Effector CD4-positive, alpha-beta T cell (primary cell): ENCODE data around the gene NGB. TPM values are rescaled to one million over a fixed set of nuclear protein-coding genes. Genes with fewer than 3 reads are reported as not detected.
"Not testable (repeated sequence)": the region's sequence is repeated elsewhere in the genome, so short reads cannot be mapped to it uniquely, and the experiment has no call there.

Experiments
- DNase-seq: peaks from one replicate; pipeline ENCODE4 v3.0.0-alpha.2; 2020
- total RNA-seq: gene quantifications from one replicate; lab custom pipeline; 2026; lab: John Stamatoyannopoulos, UW

The NGB gene
- total RNA-seq: not detected

DNA sequence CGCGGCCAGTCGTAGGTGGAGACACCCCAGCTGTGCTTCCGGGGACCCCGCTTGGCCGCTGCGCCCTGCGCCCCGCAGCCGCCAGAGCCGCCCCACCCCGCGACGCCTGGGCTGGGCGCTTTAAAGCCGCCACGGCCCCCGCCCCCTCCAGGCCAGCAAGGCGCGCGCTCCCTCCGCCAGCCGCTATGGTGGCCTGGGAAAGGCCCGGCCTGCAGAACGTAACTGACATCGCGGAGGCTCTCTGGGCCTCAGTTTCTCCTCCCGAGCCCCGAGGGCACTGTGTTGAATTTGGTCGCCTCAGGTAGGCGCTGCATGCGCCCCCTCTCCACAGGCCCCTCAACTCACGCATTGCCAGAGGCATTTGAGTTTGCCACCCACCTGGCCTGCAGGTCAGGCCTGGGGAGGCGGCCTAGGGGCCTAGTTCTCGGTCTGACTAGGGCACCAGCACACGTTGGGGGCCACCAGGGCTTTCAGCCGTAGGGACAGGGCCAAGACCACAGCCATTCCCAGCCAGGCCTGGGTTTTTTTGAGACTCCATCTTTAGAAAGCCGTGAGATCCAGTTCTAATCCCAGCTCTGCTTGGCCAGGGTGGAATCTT is at the start of gene NGB:
Gene NGB (minus strand): TSS at position 94 of the 598 bp plus-strand sequence. CDS start 269 bp downstream, outside the sequence.
- DNase-seq: no peak

DNA sequence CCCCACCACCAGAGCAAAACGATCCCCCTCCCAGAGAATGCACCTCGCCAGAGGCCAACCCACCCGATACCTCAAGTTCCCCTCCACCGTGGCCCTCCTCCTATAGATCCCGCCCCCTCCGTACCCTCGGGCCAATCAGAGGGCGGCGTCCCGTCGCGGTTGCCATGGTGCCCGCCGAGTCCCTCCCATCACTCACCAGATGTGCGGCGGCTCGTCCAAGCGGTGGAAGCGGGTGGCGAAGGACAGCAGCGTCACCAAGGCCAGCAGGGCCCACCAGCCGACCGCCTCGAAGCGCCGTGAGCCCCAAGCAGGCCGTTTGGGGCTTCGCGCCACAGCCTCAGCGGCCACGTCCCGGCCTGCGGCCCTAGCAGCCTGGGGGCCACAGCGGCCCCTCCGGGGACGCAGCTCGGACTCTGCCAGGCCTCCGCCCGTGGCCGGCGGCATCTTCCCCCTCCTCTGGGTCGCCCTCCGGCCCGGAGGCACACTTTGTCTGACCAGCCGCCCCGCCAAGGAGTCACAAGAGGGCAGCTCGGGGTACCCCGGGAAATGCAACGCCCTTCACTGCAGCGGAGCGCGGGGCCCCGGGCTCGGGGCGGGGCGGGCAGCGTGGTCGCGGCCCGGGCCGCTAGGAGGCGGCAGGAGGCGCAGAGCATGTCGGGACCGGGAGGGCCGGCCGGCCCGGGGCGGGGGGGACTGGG is 49.4 kb upstream of the NGB start, which contains the start of gene POMT2:
Gene POMT2 (minus strand): TSS at position 646 of the 698 bp plus-strand sequence. CDS start 202 bp downstream, at position 444.
- peak; percentile 89 for DNase-seq

DNA sequence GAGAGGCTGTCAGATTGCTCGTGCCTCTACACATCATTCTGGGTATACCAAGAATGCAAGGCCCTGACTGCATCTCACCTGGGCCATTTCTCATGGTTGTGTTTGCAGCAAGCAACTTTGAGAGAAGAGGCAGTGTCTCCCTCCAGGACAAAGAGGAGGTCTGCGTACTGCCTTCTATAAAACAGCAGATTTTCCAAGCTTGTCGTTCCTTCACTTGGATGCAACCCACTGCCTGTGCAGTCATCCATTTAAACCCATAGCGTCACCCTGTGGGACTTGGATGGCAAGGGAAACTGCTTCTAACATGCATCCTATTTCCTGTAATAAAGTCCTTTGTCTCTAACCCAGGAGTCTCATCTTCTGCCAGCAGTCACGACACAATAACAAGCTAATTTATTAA is 48.4 kb upstream of the NGB start:
- no peak for DNase-seq

DNA sequence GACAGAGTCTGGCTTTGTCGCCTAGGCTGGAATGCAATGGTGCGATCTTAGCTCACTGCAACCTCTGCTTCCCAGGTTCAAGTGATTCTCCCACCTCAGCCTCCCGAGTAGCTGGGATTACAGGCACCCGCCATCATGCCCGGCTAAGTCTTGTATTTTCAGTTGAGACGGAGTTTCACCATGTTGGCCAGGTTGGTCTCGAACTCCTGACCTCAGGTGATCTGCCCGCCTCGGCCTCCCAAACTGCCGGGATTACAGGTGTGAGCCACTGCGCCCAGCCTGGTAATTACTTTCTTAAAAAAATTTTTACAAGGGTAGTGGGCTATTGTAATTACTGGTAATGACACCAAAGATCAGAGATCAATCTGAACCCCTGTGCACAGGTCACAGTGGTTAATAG is 47.8 kb upstream of the NGB start:
- DNase-seq: not testable (repeated sequence)

GRCh38 chr14:77318006-77318553 is 47.1 kb upstream of the NGB start:
- DNase-seq: no peak

DNA sequence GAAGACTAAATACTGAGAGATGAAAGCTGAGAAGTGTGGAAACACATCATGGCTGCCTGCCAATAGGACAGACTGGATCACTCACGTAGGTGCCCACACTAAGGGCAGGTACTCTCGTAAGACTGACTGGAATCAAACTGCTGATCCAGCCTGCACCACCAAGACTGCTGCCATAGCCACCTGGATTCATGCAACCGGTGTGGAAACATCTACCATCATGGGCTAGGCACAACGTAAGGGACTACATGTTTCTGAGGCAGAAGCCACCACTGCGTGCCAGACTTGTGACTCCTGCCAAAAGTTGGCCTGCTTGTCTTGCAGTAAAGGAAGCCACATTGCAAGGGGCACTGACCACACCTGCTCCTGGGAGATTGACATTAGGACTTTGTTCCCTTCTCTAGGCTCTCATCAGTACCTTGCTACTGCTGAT is 45.9 kb upstream of the NGB start:
- DNase-seq: no peak

GRCh38 chr14:77316195-77316505 is 45.1 kb upstream of the NGB start:
- DNase-seq: no peak

- no peak for DNase-seq
Measured at GRCh38 chr14:77314539-77315457, 43.8 kb upstream of the NGB start.

GRCh38 chr14:77314043-77314442 is 43.0 kb upstream of the NGB start:
- DNase-seq: no peak

DNA sequence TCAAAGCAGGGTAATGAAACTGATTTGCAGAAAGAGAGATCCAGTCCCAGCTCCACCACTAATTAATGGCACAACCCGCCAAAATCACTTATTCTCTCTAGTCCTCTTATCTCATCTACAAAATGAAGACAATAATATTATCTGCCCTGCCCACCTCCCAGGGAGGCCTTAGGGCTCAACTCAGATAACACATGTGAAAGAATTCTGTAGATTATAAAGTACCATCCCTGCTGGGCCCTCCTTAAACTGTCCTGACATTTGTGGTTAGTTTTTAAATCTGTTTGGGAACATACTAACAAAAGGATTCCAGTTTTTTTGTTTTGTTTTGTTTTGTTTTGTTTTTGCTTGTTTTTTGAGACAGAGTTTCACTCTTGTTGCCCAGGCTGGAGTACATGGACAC is 42.4 kb upstream of the NGB start:
- no peak for DNase-seq

GRCh38 chr14:77311217-77311616 is 40.2 kb upstream of the NGB start:
- DNase-seq: no peak

- no peak for DNase-seq
Measured at GRCh38 chr14:77310026-77310425, 39.0 kb upstream of the NGB start.

DNA sequence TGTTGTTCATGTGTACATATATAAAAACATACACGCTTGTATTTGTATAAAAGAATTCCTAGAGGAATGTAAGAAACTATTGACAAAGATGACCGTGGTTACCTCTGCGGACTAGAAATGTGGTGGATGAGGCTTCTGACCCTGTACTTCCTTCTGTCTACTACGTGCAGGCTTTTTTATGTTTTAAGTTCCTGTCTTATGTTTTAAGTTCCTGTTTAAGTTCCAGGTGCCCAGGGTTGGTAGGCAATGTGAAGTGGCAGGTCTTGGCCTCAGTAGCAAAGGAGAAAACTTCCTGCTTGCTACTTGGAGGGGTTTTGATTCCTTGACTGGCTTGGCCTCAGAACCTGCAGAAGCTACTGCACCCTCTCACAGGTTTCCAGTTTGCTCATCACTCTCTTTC is 38.1 kb upstream of the NGB start:
- no peak for DNase-seq

DNA sequence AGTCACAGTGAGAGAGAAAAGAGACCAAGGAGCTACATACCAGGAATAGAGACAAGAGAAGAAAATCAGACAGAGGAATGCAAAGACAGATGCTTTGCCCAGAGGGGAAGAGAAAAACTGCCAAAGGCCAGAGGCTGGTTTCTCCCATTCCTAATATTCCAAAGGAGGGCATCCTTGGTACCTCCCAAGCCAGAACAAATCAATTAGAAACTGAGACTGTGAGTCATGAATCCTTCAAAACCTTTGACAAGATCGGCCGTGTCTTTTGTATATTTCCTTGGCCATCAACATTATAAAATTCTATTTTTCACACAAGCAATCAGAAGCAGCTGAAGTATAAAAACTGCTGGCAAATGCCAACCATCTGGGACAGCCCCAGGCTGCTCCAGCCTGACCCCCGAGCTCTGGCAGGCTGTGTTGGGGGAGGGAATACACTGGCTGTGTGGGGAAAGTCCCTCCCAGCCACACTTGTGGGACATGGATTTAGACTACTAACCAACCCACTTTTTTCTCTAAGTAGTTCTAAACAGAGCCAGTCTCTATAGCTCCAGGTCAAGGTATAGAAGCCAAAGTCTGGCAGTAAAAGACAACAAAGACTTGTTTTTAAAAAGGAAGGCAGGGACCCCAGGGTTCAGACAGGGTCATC is 36.0 kb upstream of the NGB start:
- DNase-seq: no peak

DNA sequence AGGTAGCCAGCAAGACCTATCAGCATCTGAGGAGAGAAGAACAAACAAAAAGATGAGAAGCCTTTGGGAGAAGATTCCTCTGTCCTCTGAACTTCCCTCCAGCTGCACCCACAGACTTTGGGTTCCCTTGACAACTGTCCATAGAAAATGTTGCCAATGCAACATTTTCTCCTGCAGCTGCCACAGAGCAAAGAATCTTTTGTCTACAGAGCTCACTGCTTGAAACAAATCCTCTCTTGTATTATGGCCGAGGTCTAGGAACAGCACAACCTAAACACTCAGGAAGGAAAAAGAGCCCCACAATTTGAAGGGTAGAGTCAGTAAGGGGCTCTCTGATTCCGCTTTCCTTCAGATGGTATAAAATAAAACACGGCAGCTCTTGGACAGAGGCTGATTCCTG is 35.4 kb upstream of the NGB start:
- DNase-seq: no peak

DNA sequence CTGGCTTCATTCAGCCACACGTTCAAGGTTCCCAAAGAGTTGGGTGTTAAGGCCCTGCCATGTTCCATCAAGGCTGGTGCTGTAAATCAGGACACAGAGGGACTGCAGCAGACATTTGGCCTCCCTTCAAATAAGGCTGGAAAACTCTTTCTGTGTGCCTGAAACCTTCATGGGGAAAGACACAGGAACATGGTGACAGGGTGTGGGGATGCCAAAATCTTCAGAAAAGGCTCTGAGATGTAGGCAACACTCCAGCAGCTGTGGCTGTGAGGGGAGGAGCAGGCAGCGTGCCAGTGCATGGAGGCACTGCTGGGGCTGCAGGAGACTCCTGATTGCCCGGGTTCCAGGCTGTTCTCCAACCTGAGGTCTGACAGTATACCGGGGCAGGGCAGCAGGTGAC is 34.7 kb upstream of the NGB start:
- DNase-seq: no peak

DNA sequence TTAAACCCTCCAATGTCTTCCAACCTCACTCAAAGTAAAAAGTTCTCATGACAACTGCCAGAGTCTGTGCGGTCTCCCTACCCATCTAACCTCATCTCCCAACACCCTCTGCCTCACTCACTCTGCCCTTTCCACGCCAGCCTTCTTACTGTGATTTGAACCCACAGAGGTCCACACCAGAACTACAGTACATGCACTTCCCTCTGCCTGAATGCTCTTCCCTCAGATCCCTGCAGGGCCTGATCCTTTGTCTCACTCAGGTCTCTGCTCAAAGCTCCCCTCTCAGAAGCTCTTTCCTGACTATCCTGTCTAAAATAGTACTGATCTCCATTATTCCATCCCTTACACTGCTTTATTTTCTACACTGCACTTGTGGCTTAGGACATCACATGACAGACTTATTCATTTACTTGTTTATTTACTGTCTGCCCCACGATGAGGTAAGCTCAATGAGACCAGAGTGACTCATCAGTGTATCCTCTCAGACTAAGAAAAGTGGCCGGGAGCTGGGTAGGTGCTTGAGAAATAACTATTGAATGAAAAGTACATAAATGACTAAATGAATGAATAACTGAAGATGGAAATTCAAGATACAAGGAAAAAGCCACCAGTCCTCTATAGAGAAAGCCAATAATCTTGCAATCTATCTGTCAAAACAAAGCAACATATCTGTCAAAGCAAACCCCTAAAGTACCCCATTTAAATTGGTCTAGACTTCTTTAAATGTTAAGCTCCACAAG is 32.6 kb upstream of the NGB start:
- no peak for DNase-seq

DNA sequence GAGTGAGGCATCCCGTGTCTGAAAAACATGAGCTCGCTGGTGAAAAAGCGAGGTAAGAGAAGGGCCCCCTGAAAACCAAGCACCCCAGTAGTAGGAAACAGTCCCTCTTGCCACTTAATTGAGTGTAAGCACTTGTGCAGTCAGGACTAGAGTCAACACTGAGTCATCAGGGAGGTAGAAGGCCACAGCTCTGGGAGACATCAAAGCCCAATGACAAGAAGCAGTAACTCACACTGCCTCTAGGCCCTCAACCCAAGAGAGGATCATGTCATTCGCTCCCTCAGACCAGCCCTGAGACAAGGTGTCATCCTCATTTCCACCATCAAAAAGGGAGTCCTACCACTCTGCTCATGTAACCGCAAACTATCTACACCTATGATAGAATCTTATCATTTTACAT is 31.9 kb upstream of the NGB start:
- DNase-seq: no peak

- DNase-seq: peak; percentile 23
Measured at GRCh38 chr14:77301103-77301502, 30.1 kb upstream of the NGB start.

- DNase-seq: no peak
Measured at GRCh38 chr14:77299771-77300170, 28.8 kb upstream of the NGB start.

- DNase-seq: no peak
Measured at GRCh38 chr14:77296906-77297305, 25.9 kb upstream of the NGB start.

DNA sequence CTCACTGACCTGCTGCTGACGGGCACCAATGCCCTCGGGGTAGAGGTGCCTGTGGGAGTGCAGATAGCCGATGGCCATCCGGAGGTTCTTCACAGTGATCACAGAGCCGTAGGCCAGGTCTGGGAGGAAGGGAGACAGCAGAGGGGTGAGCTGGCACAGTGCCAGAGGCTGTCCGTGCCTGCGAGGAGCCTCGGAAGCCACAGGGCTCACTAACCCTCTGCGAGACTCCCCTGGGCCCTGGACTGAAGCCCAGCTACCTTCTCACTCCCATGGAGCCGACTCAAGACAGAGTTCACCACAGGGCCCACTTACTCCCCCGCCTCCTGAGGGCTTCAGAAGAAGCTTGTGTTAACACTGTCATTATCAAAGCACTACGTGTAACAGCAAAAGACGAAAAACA is 25.1 kb upstream of the NGB start:
- DNase-seq: no peak
